Lung (tissue), 12 donors: ENCODE data around the gene STUB1. TPM values are rescaled to one million over a fixed set of nuclear protein-coding genes. Genes with fewer than 3 reads are reported as not detected.

Experiments
- ATAC-seq: fragments of 200-7000 bp; cut with Tn5 transposase; one replicate; pipeline ENCODE4 v1.9.1; 2020; ENCODE audit warnings: moderate number of reproducible peaks; ENCODE audit not compliant: insufficient read depth, low FRiP score
- DNase-seq, 3 donors: peaks; one replicate each; pipeline ENCODE4 v3.0.0-alpha.2; 2013 to 2017
- H3K27ac ChIP-seq, 2 donors: one replicate each; pipeline ENCODE4 v1.5.1; 2013; ENCODE audit warnings: mild to moderate bottlenecking in 2 of 2, moderate library complexity in 2 of 2, control low read depth in 1 of 2, inconsistent platforms in 1 of 2, low read depth in 1 of 2, low read length in 1 of 2
- H3K27me3 ChIP-seq, 3 donors: one replicate each; pipeline ENCODE4 v1.5.1; 2013; ENCODE audit warnings: low read length in 2 of 3; ENCODE audit not compliant: control insufficient read depth in 3 of 3, insufficient read depth in 3 of 3
- H3K36me3 ChIP-seq, 4 donors: one replicate each; pipeline ENCODE4 v1.5.1; 2013; ENCODE audit warnings: low read length in 4 of 4, mild to moderate bottlenecking in 1 of 4, moderate library complexity in 1 of 4; ENCODE audit not compliant: control insufficient read depth in 4 of 4, insufficient read depth in 4 of 4
- H3K4me1 ChIP-seq, 5 donors: one replicate each; pipeline ENCODE4 v1.5.1; 2013; ENCODE audit warnings: low read length in 5 of 5, mild to moderate bottlenecking in 2 of 5, moderate library complexity in 1 of 5; ENCODE audit not compliant: control insufficient read depth in 5 of 5, insufficient read depth in 5 of 5
- H3K4me3 ChIP-seq: one replicate; pipeline ENCODE4 v1.5.1; 2013; ENCODE audit warnings: mild to moderate bottlenecking, control low read depth, moderate library complexity
- H3K9ac ChIP-seq, 2 donors: one replicate each; pipeline ENCODE4 v1.5.1; 2013; ENCODE audit warnings: low read length in 2 of 2, control low read depth in 1 of 2; ENCODE audit not compliant: insufficient read depth in 1 of 2
- H3K9me3 ChIP-seq, 4 donors: one replicate each; pipeline ENCODE4 v1.5.1; 2013; ENCODE audit warnings: low read length in 3 of 4, mild to moderate bottlenecking in 1 of 4, moderate library complexity in 1 of 4; ENCODE audit not compliant: control insufficient read depth in 4 of 4, insufficient read depth in 3 of 4
- CTCF ChIP-seq: IDR thresholded peaks from 2 replicates; pipeline ENCODE4 v1.5.1; 2012; ENCODE audit warnings: mild to moderate bottlenecking; ENCODE audit errors: control extremely low read depth, extremely low read depth
- WGBS, 2 donors: extraction: QIAGEN DNeasy Blood & Tissue Kit; methylation state at CpG; one replicate each; pipeline ENCODE4 v1.1.7; 2013; 5-methylcytosine and 5-hydroxymethylcytosine counted together
- polyA plus RNA-seq, 2 donors: library from polyadenylated mRNA; stranded (reverse); fragments of 200-250 nt; gene quantifications; one replicate each; pipeline ENCODE4 v1.2.1, GENCODE V29; 2013
- total RNA-seq, 2 donors: library from RNA; depleted of rRNA in 1 of 2; stranded (reverse); fragments of >200 nt in 1 of 2; gene quantifications; one replicate each; pipeline ENCODE4 v1.2.1, GENCODE V29; 2014 to 2021
- donor health status: control.
- donor health status: control.
- donor health status: Bipolar disorder and iron deficiency.
- donor health status: healthy.
- donor health status: DM: yes; HTN: yes; CAD: no.

Gene STUB1
- total and polyA plus RNA-seq, 4 donors: 58.8 to 131 (median 122) TPM

GRCh38 chr16:640614-641013 lies 39.6 kb upstream of the STUB1 start:
- Histone ChIP-seq H3K4me1 (peaks cover 0 to 27% (median 7%) of the 10 kb centered on the region in 5 donors), H3K27ac (peak overlapping the region; percentile 54 to 96), H3K9me3 (no peaks in the 10 kb centered on the region), H3K27me3 (peaks cover 0 to 3% (median 0%) of the 10 kb centered on the region in 3 donors), H3K36me3 (no peaks in the 10 kb centered on the region), H3K4me3 (no peak overlapping the region), H3K9ac (no peak overlapping the region)
- no peak for ATAC-seq
- WGBS, 2 donors: 90 to 93% methylated on average over 5 of the region's 5 CpGs
- no peak for TF ChIP-seq CTCF
- DNase-seq: no peak

GRCh38 chr16:641326-642188 lies 38.7 kb upstream of the STUB1 start, which contains the start of gene MCRIP2:
Gene MCRIP2, plus strand, starts transcription at chr16:641828. Its CDS starts 164 bp downstream, at chr16:641992.
- peak within 1 kb of the TSS; percentile 87 to 96 for H3K27ac ChIP-seq
- peak; percentile 70 to 80 (median 78) for DNase-seq

GRCh38 chr16:642189-643049 lies 37.8 kb upstream of the STUB1 start:
- DNase-seq: no peak
- no peak for TF ChIP-seq CTCF
- H3K27me3 ChIP-seq: peaks cover 0 to 3% (median 0%) of the 10 kb centered on the region in 3 donors
- peaks cover 0 to 28% (median 5%) of the 10 kb centered on the region in 5 donors for H3K4me1 ChIP-seq
- ATAC-seq: peak; percentile 70
- H3K27ac ChIP-seq: peak overlapping the region; percentile 87 to 96
- H3K4me3 ChIP-seq: peak overlapping the region; percentile 73
- H3K9ac ChIP-seq: no peak overlapping the region
- 6% methylated on average over 50 to 72 of the region's 72 CpGs for WGBS, 2 donors
- peaks cover 0 to 2% (median 0%) of the 10 kb centered on the region in 4 donors for H3K36me3 ChIP-seq
- H3K9me3 ChIP-seq: no peaks in the 10 kb centered on the region

More at GRCh38 chr16:641326-642188, 38.7 kb upstream of the STUB1 start, which contains the start of gene MCRIP2:
- H3K9ac ChIP-seq: peak within 1 kb of the TSS in 1 of 2 donors; percentile 11
- WGBS, 2 donors: 1 to 2% methylated on average over 68 to 81 of the region's 81 CpGs
- no peak for TF ChIP-seq CTCF
- peak within 1 kb of the TSS; percentile 73 for H3K4me3 ChIP-seq
- no peaks in the 10 kb centered on the region for H3K9me3 ChIP-seq
- peak; percentile 54 for ATAC-seq
- peaks cover 0 to 30% (median 7%) of the 10 kb centered on the region in 5 donors for H3K4me1 ChIP-seq
- peaks cover 0 to 2% (median 0%) of the 10 kb centered on the region in 4 donors for H3K36me3 ChIP-seq
- peaks cover 0 to 3% (median 0%) of the 10 kb centered on the region in 3 donors for H3K27me3 ChIP-seq
